ENCODE results near the gene GATA5.

Gene GATA5

GRCh38 chr20:62475772-62476055, at the start of gene GATA5:
Gene GATA5 (minus strand): TSS chr20:62475995. CDS start chr20:62475521, 474 bp downstream.
- DNase-seq = no peak

- DNase-seq = no peak
These were observed 49.2 kb upstream of the GATA5 start for GRCh38 chr20:62525014-62525413.

GRCh38 chr20:62524505-62524911, 48.7 kb upstream of the GATA5 start:
- DNase-seq = no peak

- DNase-seq = peak; percentile 46
These were observed 47.8 kb upstream of the GATA5 start for GRCh38 chr20:62523473-62524203.

- DNase-seq = no peak
These were observed 47.1 kb upstream of the GATA5 start for GRCh38 chr20:62522748-62523396.

GRCh38 chr20:62519826-62520225, 44.0 kb upstream of the GATA5 start:
- DNase-seq = no peak

- no peak for DNase-seq
These were observed 43.1 kb upstream of the GATA5 start for GRCh38 chr20:62518911-62519310.

- DNase-seq = no peak
These were observed 42.3 kb upstream of the GATA5 start for GRCh38 chr20:62517901-62518610.

- DNase-seq = no peak
These were observed 41.4 kb upstream of the GATA5 start for GRCh38 chr20:62517168-62517567.

GRCh38 chr20:62516338-62516737, 40.5 kb upstream of the GATA5 start:
- DNase-seq = no peak

- no peak for DNase-seq
These were observed 40.0 kb upstream of the GATA5 start for GRCh38 chr20:62515826-62516225.

- DNase-seq = no peak
These were observed 39.5 kb upstream of the GATA5 start for GRCh38 chr20:62515280-62515679.

- DNase-seq = no peak
These were observed 38.2 kb upstream of the GATA5 start for GRCh38 chr20:62513991-62514390.

- no peak for DNase-seq
These were observed 36.3 kb upstream of the GATA5 start for GRCh38 chr20:62511915-62512610.

- DNase-seq = no peak
These were observed 35.6 kb upstream of the GATA5 start for GRCh38 chr20:62511300-62511914.

- DNase-seq = no peak
These were observed 32.9 kb upstream of the GATA5 start for GRCh38 chr20:62508641-62509051.

GRCh38 chr20:62507991-62508640, 32.3 kb upstream of the GATA5 start:
- DNase-seq = no peak

- no peak for DNase-seq
These were observed 31.5 kb upstream of the GATA5 start for GRCh38 chr20:62507323-62507722.

- no peak for DNase-seq
These were observed 31.0 kb upstream of the GATA5 start for GRCh38 chr20:62506791-62507190.

GRCh38 chr20:62506087-62506486, 30.3 kb upstream of the GATA5 start:
- DNase-seq = no peak

- DNase-seq = no peak
These were observed 29.7 kb upstream of the GATA5 start for GRCh38 chr20:62505337-62506045.

GRCh38 chr20:62504323-62504722, 28.5 kb upstream of the GATA5 start:
- no peak for DNase-seq

Data from activated gamma-delta T cell treated with Interleukin-2 at 50 U/mL for 16 hours (primary cell).